ENCODE results near the gene TMEM150C.

TMEM150C gene

DNA sequence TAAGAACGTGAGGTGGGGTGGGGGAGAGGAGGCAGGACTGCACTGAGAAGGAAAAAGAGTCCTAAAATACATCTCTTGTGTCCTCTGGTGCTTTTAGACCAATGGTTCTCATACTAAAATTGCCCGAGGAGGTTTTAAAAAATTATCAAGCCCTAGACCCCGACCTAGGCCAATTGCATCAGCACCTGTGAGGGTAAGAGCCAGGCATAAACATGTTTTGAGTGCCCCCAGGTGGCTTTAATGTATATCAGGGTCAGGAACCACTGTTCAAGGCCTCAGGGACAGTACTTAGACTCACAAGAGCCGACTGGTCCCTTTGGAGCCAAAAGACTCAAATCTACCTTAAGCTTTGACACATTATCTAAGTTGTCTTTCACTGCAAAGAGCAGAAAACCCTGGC is 37.5 kb upstream of the TMEM150C start:
- Histone ChIP-seq H2AFZ (ENCODE audit: low read depth, low read length, severe bottlenecking) (no peak overlapping the region), H3K9me3 (ENCODE audit: insufficient read depth, low read length) (no peaks in the 10 kb centered on the region), H3F3A (ENCODE audit: insufficient read depth) (no peaks in the 10 kb centered on the region), H4K20me1 (ENCODE audit: low read depth, low read length) (no peaks in the 10 kb centered on the region), H3K36me3 (ENCODE audit: low read length) (no peaks in the 10 kb centered on the region), H3K27me3 (ENCODE audit: low read length) (no peaks in the 10 kb centered on the region), H3K9me2 (replicated peaks; ENCODE audit: insufficient read depth, low read length) (no peaks in the 10 kb centered on the region), H3K4me3 (ENCODE audit: insufficient read depth, low read length, poor library complexity, severe bottlenecking) (no peak overlapping the region), H3K27ac (ENCODE audit: low read depth, low read length) (no peak overlapping the region), H3K79me2 (ENCODE audit: insufficient read depth, low read length) (no peaks in the 10 kb centered on the region), H3K9ac (ENCODE audit: low read length) (no peak overlapping the region), H3K4me2 (ENCODE audit: low read depth, low read length, poor library complexity, severe bottlenecking) (no peak overlapping the region)
- TF ChIP-seq, protein P1, sequence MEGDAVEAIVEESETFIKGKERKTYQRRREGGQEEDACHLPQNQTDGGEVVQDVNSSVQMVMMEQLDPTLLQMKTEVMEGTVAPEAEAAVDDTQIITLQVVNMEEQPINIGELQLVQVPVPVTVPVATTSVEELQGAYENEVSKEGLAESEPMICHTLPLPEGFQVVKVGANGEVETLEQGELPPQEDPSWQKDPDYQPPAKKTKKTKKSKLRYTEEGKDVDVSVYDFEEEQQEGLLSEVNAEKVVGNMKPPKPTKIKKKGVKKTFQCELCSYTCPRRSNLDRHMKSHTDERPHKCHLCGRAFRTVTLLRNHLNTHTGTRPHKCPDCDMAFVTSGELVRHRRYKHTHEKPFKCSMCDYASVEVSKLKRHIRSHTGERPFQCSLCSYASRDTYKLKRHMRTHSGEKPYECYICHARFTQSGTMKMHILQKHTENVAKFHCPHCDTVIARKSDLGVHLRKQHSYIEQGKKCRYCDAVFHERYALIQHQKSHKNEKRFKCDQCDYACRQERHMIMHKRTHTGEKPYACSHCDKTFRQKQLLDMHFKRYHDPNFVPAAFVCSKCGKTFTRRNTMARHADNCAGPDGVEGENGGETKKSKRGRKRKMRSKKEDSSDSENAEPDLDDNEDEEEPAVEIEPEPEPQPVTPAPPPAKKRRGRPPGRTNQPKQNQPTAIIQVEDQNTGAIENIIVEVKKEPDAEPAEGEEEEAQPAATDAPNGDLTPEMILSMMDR (IDR thresholded peaks at IDR 0.05; ENCODE audit: insufficient read depth, low read length, poor library complexity, severe bottlenecking), result no peak
- no peak for TF ChIP-seq EZH2phosphoT487 (conservative IDR thresholded peaks at IDR 0.05; ENCODE audit: low read length)

DNA sequence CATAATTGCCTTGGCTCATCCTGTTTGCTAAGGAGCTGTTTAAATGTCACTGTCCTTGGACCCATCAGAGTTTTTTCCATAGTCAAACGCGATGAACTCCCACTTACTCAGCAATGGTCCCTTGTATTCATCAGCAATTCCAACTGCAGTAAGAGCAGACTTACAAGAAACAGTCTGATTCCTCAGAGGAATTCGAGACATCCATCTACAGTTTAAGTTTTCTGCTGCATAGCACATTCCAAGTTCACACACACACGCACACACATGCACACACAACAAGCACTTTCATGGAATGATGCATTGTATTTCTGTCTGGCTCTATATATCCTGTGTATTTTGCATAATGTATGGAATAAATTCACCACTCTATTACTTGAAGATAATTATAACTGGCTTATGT is 32.7 kb upstream of the TMEM150C start:
- Histone ChIP-seq H3K36me3 (ENCODE audit: low read length) (no peaks in the 10 kb centered on the region), H3K4me3 (ENCODE audit: insufficient read depth, low read length, poor library complexity, severe bottlenecking) (no peak overlapping the region), H3K79me2 (ENCODE audit: insufficient read depth, low read length) (no peaks in the 10 kb centered on the region), H4K20me1 (ENCODE audit: low read depth, low read length) (no peaks in the 10 kb centered on the region), H3K27ac (ENCODE audit: low read depth, low read length) (no peak overlapping the region), H3K4me2 (ENCODE audit: low read depth, low read length, poor library complexity, severe bottlenecking) (no peak overlapping the region), H3K27me3 (ENCODE audit: low read length) (no peaks in the 10 kb centered on the region), H3K9ac (ENCODE audit: low read length) (no peak overlapping the region), H3K9me3 (ENCODE audit: insufficient read depth, low read length) (no peaks in the 10 kb centered on the region), H3F3A (ENCODE audit: insufficient read depth) (no peaks in the 10 kb centered on the region), H3K9me2 (replicated peaks; ENCODE audit: insufficient read depth, low read length) (no peaks in the 10 kb centered on the region), H2AFZ (ENCODE audit: low read depth, low read length, severe bottlenecking) (no peak overlapping the region)
- no peak for TF ChIP-seq EZH2phosphoT487 (conservative IDR thresholded peaks at IDR 0.05; ENCODE audit: low read length)
- TF ChIP-seq, protein P1 (IDR thresholded peaks at IDR 0.05; ENCODE audit: insufficient read depth, low read length, poor library complexity, severe bottlenecking), result no peak

DNA sequence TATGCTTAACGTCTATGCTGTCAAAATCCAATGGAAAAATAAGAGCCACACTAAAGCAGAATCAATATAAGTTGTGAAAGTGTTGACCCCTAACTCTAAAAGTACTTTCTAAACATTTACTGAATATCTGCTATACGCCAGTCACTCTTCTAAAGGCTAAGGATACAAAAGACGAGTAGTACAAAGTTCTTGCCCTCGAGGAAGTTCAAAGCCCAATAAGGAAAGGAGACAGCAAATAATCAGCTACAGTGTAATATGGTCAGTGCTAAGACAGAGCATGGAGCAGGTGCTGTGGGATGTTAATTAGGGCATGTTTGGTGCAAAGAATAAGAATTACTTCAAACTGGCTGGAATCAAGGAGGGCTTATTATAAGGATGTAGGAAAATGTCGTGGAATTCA is 31.6 kb upstream of the TMEM150C start:
- no peaks in the 10 kb centered on the region for H3K79me2 ChIP-seq (ENCODE audit: insufficient read depth, low read length)
- H3K27me3 ChIP-seq (ENCODE audit: low read length), result no peaks in the 10 kb centered on the region
- no peaks in the 10 kb centered on the region for H3K36me3 ChIP-seq (ENCODE audit: low read length)
- TF ChIP-seq, protein P1 (IDR thresholded peaks at IDR 0.05; ENCODE audit: insufficient read depth, low read length, poor library complexity, severe bottlenecking), result no peak
- no peak overlapping the region for H3K27ac ChIP-seq (ENCODE audit: low read depth, low read length)
- no peak overlapping the region for H3K4me3 ChIP-seq (ENCODE audit: insufficient read depth, low read length, poor library complexity, severe bottlenecking)
- H3K9me2 ChIP-seq (replicated peaks; ENCODE audit: insufficient read depth, low read length), result no peaks in the 10 kb centered on the region
- H4K20me1 ChIP-seq (ENCODE audit: low read depth, low read length), result no peaks in the 10 kb centered on the region
- H3K9me3 ChIP-seq (ENCODE audit: insufficient read depth, low read length), result no peaks in the 10 kb centered on the region
- no peak overlapping the region for H3K9ac ChIP-seq (ENCODE audit: low read length)
- no peaks in the 10 kb centered on the region for H3F3A ChIP-seq (ENCODE audit: insufficient read depth)
- no peak overlapping the region for H2AFZ ChIP-seq (ENCODE audit: low read depth, low read length, severe bottlenecking)
- H3K4me2 ChIP-seq (ENCODE audit: low read depth, low read length, poor library complexity, severe bottlenecking), result no peak overlapping the region

DNA sequence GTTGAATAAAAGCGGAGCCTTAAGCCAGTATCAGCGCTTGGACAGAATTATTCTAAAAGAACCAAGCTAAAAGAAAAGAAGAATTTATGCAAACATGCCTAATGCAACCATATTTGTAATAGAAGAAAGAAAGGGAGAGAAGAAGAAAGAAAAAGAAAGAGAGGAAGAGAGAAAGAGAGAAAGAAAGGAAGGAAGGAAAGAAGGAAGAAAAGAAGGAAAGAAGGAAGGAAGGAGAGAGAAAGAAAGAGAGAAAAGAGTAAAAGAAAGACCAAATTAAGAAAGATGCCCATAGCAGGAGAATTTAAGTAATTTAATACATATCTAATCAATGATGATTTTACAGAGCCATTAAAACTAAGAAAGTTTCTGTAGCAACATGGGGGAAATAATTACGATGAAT is 30.9 kb upstream of the TMEM150C start:
- Histone ChIP-seq H2AFZ (ENCODE audit: low read depth, low read length, severe bottlenecking) (no peak overlapping the region), H3K9me3 (ENCODE audit: insufficient read depth, low read length) (no peaks in the 10 kb centered on the region), H3F3A (ENCODE audit: insufficient read depth) (no peaks in the 10 kb centered on the region), H3K36me3 (ENCODE audit: low read length) (no peaks in the 10 kb centered on the region), H3K9ac (ENCODE audit: low read length) (no peak overlapping the region), H3K4me3 (ENCODE audit: insufficient read depth, low read length, poor library complexity, severe bottlenecking) (no peak overlapping the region), H4K20me1 (ENCODE audit: low read depth, low read length) (no peaks in the 10 kb centered on the region), H3K9me2 (replicated peaks; ENCODE audit: insufficient read depth, low read length) (no peaks in the 10 kb centered on the region), H3K79me2 (ENCODE audit: insufficient read depth, low read length) (no peaks in the 10 kb centered on the region), H3K27me3 (ENCODE audit: low read length) (no peaks in the 10 kb centered on the region), H3K27ac (ENCODE audit: low read depth, low read length) (no peak overlapping the region), H3K4me2 (ENCODE audit: low read depth, low read length, poor library complexity, severe bottlenecking) (no peak overlapping the region)
- TF ChIP-seq, protein P1 (IDR thresholded peaks at IDR 0.05; ENCODE audit: insufficient read depth, low read length, poor library complexity, severe bottlenecking), result no peak
- TF ChIP-seq EZH2phosphoT487 (conservative IDR thresholded peaks at IDR 0.05; ENCODE audit: low read length), result no peak

Measured in SU-DHL-6 (cell line).